ENCODE measurements around the gene TFB1M.

GRCh38 chr6:155327326-155328073 lies 13.2 kb upstream of the TFB1M start:
- no peak for TF ChIP-seq RARB (CRISPR knock-in tag; IDR thresholded peaks at IDR 0.05)
- no peak for TF ChIP-seq BACH2 (CRISPR knock-in tag; IDR thresholded peaks at IDR 0.05; ENCODE audit: borderline replicate concordance)
